ENCODE results near the gene KCNK17.
"Not testable (repeated sequence)": the region's sequence is repeated elsewhere in the genome, so short reads cannot be mapped to it uniquely, and the experiment has no call there.

The KCNK17 gene

GRCh38 chr6:39301606-39302005 lies 12.6 kb downstream of the KCNK17 start:
- no peak for DNase-seq

- no peak for DNase-seq
Observed at GRCh38 chr6:39300739-39301138, 13.5 kb downstream of the KCNK17 start.

- no peak for DNase-seq
Observed at GRCh38 chr6:39298061-39298460, 16.2 kb downstream of the KCNK17 start.

GRCh38 chr6:39296745-39297640 lies 17.2 kb downstream of the KCNK17 start:
- DNase-seq = no peak

GRCh38 chr6:39295611-39296011 lies 18.6 kb downstream of the KCNK17 start:
- no peak for DNase-seq

GRCh38 chr6:39294899-39295298 lies 19.3 kb downstream of the KCNK17 start:
- no peak for DNase-seq

- no peak for DNase-seq
Observed at GRCh38 chr6:39294133-39294532, 20.1 kb downstream of the KCNK17 start.

GRCh38 chr6:39292637-39293036 lies 21.6 kb downstream of the KCNK17 start:
- DNase-seq = no peak

- no peak for DNase-seq
Observed at GRCh38 chr6:39289490-39289889, 24.7 kb downstream of the KCNK17 start.

GRCh38 chr6:39287601-39288000 lies 26.6 kb downstream of the KCNK17 start:
- DNase-seq = no peak

- DNase-seq = not testable (repeated sequence)
Observed at GRCh38 chr6:39286596-39286995, 27.6 kb downstream of the KCNK17 start.

- DNase-seq = no peak
Observed at GRCh38 chr6:39282774-39283173, 31.4 kb downstream of the KCNK17 start.

- no peak for DNase-seq
Observed at GRCh38 chr6:39281312-39281980, 32.8 kb downstream of the KCNK17 start.

GRCh38 chr6:39280247-39280731 lies 33.9 kb downstream of the KCNK17 start:
- DNase-seq = no peak

GRCh38 chr6:39279539-39279938 lies 34.7 kb downstream of the KCNK17 start:
- DNase-seq = no peak

GRCh38 chr6:39276379-39276995 lies 37.7 kb downstream of the KCNK17 start:
- DNase-seq = no peak

GRCh38 chr6:39274903-39275302 lies 39.3 kb downstream of the KCNK17 start:
- no peak for DNase-seq

- DNase-seq = no peak
Observed at GRCh38 chr6:39274471-39274870, 39.7 kb downstream of the KCNK17 start.

GRCh38 chr6:39273406-39273821 lies 40.8 kb downstream of the KCNK17 start:
- no peak for DNase-seq

- no peak for DNase-seq
Observed at GRCh38 chr6:39269961-39270360, 44.3 kb downstream of the KCNK17 start.

GRCh38 chr6:39268721-39269120 lies 45.5 kb downstream of the KCNK17 start:
- DNase-seq = no peak

GRCh38 chr6:39268171-39268570 lies 46.0 kb downstream of the KCNK17 start:
- DNase-seq = no peak

- DNase-seq = no peak
Observed at GRCh38 chr6:39266782-39267355, 47.4 kb downstream of the KCNK17 start.
